ENCODE results near the gene UHRF1.
"Not testable (repeated sequence)": the region's sequence is repeated elsewhere in the genome, so short reads cannot be mapped to it uniquely, and the experiment has no call there.

Gene UHRF1

GRCh38 chr19:4889034-4889815 is 20.1 kb upstream of the UHRF1 start:
- DNase-seq (ENCODE audit: low spot score): no peak
- in situ Hi-C loops (cut with MboI; ENCODE audit: low pct_unique_long_range_greater_than_20kb, low sequenced_read_pairs, unreplicated experiment): no loop called here
- no peak for TF ChIP-seq CTCF (IDR thresholded peaks at IDR 0.05; ENCODE audit: extremely low read depth, insufficient read depth, missing control alignments)

GRCh38 chr19:4891066-4891465 is 18.2 kb upstream of the UHRF1 start:
- in situ Hi-C loops (cut with MboI; ENCODE audit: low pct_unique_long_range_greater_than_20kb, low sequenced_read_pairs, unreplicated experiment): no loop called here
- DNase-seq (ENCODE audit: low spot score): no peak
- no peak for TF ChIP-seq CTCF (IDR thresholded peaks at IDR 0.05; ENCODE audit: extremely low read depth, insufficient read depth, missing control alignments)

GRCh38 chr19:4892962-4893361 is 16.3 kb upstream of the UHRF1 start:
- in situ Hi-C loops (cut with MboI; ENCODE audit: low pct_unique_long_range_greater_than_20kb, low sequenced_read_pairs, unreplicated experiment); DNase-seq (ENCODE audit: low spot score): not testable (repeated sequence)

- TF ChIP-seq CTCF (IDR thresholded peaks at IDR 0.05; ENCODE audit: extremely low read depth, insufficient read depth, missing control alignments): no peak
- in situ Hi-C loops (cut with MboI; ENCODE audit: low pct_unique_long_range_greater_than_20kb, low sequenced_read_pairs, unreplicated experiment): no loop called here
- no peak for DNase-seq (ENCODE audit: low spot score)
Measured at GRCh38 chr19:4896372-4896771, 12.9 kb upstream of the UHRF1 start.

GRCh38 chr19:4897146-4897545 is 12.2 kb upstream of the UHRF1 start:
- in situ Hi-C loops (cut with MboI; ENCODE audit: low pct_unique_long_range_greater_than_20kb, low sequenced_read_pairs, unreplicated experiment): no loop called here
- no peak for DNase-seq (ENCODE audit: low spot score)
- TF ChIP-seq CTCF (IDR thresholded peaks at IDR 0.05; ENCODE audit: extremely low read depth, insufficient read depth, missing control alignments): no peak

- in situ Hi-C loops (cut with MboI; ENCODE audit: low pct_unique_long_range_greater_than_20kb, low sequenced_read_pairs, unreplicated experiment); DNase-seq (ENCODE audit: low spot score): not testable (repeated sequence)
Measured at GRCh38 chr19:4900879-4901278, 8.4 kb upstream of the UHRF1 start.

- TF ChIP-seq CTCF (IDR thresholded peaks at IDR 0.05; ENCODE audit: extremely low read depth, insufficient read depth, missing control alignments): no peak
- in situ Hi-C loops (cut with MboI; ENCODE audit: low pct_unique_long_range_greater_than_20kb, low sequenced_read_pairs, unreplicated experiment): no loop called here
- no peak for DNase-seq (ENCODE audit: low spot score)
Measured at GRCh38 chr19:4902796-4903195, 6.5 kb upstream of the UHRF1 start, which contains the start of gene ARRDC5. ARRDC5 (minus strand) TSS chr19:4902896; CDS start chr19:4902825, 71 bp downstream.

Data from GM13977 (cell line).